HG02763 (cell line): Measurements from ENCODE around the gene TTC39C.

Source experiments
- ATAC-seq: cut with Tn5 transposase; IDR thresholded peaks from one replicate; pipeline ENCODE4 v1.9.1; 2021; ENCODE audit warnings: mild to moderate bottlenecking, moderate library complexity; ENCODE audit not compliant: unreplicated experiment

The TTC39C gene

DNA sequence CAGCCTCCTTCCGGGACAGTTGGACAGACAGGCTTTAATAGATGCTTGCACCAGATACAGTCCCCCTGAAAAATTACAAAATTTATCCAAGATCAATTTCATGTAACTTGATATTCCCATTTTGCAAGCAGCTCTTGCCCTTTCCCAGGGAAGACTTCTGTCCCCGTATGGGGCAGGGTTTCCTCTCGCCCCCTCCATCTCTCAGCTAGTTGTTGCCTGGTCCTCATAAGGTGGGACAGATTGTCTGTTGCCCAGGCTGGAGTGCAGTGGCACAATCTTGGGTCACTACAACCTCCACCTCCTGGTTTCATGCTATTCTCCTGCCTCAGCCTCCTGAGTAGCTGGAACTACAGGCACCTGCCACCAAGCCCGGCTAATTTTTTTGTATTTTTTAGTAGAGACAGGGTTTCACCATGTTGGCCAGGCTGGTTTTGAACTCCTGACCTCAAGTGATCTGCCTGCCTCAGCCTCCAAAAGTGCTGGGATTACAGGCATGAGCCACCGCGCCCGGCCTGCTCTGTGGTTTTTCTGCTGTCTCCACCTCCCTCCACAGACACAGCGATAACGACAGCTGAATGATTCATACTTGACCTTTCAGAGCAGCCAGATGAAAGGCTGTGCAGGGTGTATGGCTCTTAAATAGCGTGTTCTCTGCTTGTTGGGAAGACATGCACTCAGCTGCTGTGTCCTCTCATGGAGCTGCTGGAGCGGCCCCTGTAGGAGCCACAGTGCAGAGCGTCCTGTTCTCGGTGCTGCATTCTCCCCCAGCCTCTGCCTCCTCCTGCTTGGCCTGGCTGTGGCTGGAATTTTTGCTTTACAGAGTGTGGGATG is 61.4 kb downstream of the TTC39C start:
- ATAC-seq, result peak; percentile 56

DNA sequence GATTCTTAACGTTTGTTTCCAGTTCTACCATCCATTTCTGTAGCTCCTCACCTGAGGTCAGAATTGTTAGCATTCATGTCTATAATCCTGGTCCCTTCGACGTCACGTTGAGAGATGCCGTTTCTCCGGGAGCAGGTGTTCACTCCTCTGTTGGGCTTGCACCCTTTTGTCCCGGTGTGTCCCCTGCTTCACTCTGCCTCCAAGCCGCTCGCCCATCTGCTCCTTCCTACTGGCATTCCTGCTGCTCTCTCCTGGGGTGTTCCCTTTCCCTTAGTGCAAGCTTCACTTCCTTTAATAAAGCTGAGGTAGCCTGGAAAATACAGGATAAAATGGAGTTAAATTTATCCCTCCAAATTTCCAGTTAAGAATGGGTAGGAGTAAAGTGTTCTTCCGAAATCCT is 62.4 kb downstream of the TTC39C start:
- no peak for ATAC-seq

DNA sequence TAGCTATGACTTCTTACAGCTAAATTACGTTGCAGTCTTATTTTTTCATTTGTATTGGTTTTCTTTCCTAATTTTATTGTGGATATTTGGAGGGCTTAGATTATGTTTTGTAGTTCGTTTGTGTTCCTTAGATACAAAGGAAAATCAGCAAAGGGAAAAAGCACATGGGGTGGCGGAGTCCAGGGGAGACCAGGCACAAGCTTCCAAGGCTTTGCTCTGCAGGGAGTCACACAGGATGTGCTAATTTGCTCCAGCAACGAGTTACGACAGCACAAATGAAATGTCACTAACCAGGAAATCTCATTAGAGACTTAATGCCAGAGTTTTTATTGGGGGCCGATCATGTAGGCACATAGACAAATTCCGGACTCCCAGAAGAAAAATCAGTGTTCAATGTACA is 63.8 kb downstream of the TTC39C start:
- ATAC-seq, result no peak

DNA sequence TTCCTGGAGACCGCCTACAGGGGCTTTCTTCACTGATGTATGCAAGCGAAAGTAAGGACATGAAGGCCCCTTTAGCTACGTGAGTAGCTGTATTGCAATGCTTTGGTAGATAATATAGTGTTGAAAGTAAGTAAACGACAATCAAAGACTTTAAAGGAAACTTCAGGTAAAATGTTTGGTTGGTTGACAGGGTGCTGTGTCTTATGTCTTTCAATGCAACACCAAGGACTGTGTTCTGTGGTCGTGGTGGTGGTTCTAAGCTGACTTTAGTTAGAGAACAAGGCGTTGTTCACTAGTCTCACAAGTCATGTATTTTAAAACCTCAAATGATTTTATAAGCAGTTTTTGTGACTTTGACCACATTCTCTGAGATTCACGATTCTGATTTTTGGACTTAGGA is 66.3 kb downstream of the TTC39C start:
- ATAC-seq, result no peak

DNA sequence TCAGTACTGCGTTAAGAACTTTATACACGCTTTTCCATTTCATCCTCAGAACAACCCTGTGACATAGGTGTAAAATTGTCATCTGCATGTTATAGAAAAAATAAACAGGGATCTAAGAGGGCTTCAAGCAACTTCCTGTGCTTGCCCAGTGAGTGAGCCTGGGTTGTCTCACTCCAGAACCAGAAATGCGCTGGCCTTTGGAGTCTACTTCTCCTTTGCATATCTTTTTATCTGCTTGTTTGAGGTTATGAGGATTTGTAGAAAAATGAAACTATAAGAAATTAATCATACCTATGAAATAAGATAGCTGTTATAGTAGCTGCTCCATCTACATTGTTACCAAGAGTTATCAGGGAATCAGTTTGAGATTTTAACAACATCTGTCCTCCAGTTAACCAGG is 69.0 kb downstream of the TTC39C start:
- ATAC-seq, result no peak

DNA sequence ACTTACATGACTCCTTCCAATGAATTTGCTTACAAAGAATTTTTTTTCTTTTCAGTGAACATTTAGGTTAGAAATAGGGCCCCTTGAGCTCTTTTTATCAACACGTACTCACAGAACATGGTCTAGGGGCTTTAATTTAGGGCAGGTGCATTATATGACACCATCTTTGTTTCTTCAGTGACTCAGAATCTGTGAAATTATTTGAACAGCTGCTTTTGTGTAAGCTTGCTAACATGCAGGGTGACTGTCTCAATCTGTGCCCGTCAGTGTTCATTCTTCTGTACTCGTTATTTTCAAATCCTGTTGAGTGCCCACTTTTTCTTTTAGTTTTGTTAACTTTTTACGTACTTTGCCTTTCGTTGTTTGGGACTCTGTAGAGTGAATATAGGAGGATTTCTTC is 71.5 kb downstream of the TTC39C start:
- no peak for ATAC-seq

DNA sequence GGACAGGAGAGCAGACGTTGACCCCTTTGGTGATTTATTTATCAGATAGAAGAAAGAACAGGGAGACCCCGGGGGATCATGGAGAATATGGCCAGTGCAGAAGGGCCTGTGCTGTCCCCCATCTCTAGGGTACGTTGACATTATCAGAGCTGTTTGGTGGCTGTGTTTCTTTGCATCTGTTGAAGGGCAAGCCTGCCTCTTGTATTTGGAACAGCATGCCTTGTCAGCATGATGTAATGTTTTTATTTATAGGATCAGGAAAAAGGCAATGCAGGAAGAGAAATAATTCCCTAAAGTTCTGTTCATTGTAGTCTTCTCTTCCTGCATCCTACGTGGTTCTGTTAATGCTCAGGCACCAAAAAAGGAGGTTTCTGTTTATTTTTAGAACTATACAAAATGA is 74.5 kb downstream of the TTC39C start:
- ATAC-seq, result no peak

DNA sequence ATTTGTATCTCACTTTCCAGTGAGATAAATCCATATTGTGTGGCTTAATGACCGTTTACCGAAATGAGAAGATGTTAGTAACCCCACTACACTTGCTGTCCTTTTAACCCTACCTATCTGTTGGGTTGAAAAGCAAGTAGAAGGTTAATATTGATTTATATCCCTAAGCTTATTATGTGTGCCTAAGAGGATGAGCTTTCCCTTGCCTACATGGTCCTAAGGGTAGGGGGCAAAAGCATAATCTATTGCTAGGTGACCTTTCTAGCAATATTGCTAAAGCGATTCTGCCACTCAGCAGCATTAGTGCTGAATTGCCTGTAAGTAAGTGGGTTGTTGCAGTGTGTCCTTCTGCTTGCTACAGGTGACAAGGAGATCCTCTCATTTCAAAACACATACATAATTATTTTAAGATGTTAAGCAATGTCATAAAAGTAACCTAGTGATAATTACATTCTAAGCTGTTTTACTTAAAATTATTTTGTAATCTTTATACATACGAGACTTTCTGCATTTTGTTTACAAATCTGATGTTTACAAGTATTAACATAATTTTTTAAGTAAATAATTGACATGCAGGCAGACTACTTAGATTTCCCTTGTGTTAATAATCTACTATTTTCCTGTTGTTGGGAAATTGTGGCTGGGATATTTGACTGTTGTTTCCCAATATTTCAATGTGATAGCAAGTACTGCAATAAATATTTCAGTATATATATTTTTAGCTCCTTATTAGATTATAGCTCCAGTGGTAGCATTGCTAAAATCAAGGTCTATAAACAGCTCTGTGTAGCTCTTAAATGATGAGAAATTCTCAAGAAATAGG is 75.2 kb downstream of the TTC39C start:
- ATAC-seq, result no peak

DNA sequence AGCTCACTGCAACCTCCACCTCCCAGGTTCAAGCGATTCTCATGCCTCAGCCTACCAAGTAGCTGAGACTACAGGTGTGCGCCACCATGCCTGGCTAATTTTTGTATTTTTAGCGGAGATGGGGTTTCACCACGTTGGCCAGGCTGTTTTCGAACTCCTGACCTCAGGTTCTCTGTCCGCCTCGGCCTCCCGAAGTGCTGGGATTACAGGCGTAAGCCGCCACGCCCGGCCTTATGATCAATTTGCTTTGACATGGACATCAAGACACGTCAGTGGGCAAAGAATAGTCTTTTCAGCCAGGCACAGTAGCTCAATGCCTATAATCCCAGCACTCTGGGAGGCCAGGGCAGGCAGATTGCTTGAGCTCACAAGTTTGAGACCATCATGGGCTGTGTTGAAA is 76.3 kb downstream of the TTC39C start:
- no peak for ATAC-seq

DNA sequence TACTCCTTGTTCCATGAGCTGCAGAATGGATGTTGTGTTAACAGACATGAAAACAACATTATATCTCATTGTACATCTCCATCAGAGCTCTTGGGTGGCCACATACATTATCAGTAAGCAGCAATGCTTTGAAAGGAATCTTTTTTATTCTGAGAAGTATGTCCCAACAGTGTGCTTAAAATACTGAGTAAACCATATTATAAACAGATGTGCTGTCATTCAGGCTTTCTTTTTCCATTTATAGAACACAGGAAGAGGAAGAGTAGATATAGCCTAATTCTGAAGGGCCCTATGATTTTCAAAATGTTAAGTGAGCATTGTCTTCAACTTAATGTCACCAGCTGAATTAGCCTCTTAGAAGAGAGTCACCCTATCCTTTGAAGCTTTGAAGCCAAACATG is 80.0 kb downstream of the TTC39C start:
- no peak for ATAC-seq

DNA sequence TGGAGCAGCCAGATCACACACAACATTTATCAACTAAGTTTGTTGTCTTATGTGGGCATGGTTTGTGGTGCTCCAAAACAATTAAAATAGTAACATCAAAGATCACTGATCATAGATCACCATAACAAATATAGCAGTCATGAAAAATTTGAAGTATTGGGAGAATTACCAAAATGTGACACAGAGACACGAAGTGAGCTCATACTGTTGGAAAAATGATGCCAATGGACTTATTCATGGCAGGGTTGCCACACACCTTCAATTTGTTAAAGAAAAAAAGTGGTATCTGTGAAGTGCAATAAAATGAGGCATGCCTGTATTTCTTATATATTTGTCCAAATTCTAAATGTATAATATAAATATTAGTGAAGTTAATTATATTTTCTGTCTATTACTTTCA is 81.4 kb downstream of the TTC39C start:
- no peak for ATAC-seq

DNA sequence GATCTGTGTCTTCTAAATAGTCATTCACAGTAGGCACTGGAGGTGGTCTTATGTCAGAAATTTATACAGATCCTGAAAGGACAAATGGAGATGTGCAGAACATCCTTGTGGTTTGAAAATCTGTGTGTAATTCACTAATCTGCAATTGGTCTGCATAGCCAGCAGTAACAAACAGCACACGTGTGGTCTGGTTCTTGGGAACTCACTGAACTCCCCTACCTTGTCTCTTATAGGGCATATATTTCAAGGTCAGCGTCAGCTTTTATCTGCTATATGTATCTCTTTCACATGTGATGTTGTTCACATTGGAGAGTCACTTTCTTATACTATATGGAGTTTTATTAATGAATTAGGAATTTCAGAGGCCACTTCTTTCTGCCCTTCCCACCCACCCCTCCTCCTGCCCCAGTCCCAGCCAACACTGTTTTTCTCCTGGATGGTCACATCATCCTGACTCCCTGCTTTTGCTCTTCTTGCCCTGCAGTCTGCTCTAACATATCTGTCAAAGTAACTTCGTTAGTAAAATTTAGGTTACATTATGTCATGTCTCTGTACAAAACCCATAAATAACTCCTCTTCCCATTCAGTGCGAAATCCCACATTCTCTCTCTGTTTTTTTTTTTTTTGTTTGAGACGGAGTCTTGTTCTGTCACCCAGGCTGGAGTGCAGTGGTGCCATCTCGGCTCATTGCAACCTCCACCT is 88.9 kb downstream of the TTC39C start:
- ATAC-seq, result no peak

DNA sequence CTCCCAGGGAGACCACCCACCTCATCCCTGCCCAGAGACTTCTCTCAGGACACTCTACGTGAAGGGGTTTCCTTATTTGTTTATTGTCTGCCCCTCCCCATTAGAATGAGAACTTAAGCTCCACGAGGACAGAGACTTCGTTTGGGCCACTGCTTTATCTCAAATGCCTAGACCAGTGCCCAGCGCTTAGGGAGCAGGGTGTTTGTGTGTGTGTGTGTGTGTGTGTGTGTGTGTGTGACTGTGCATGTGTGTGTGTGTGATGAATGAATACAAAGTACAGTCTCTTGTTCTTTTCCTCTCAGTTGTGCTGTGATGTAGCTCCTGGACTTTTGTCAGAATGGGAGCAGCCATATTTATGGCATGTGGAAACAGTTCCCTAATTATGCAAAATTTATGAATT is 89.9 kb downstream of the TTC39C start:
- ATAC-seq, result no peak

DNA sequence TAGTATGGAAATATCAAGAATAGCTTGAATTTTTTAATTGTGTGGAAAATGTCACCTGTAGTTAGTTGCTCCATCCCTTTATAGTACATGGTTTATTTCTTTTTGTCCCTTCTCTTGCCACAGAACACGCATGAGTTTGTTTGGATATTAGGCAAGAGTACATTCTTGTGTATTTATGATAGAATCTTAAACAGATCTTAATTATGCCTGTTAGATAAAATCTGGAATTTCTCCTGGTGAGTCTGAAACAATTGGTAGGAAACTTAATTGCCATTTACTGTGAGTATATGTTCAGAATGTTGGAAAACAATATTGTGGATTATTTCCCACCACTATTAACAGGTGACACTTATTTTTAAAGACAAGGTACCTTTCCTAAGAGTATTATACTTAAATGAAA is 94.1 kb downstream of the TTC39C start:
- ATAC-seq, result no peak

DNA sequence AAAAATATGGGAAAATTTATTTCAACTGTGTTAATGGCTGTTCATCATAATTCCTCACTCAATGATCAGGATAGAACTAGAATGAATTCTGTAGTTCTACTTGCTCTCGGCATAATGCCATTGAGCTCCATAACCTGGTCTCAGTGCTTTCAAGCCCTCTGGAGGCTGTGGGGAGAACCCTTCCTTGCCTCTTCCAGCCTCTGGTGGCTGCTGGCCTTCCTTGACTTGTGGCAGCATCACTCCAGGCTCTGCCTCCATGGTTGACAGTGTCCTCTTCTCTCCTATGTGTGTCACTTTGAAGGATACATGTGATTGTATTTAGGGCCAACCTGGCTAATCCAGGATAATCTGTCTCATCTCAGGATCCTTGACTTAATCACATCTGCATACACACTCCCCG is 97.4 kb downstream of the TTC39C start:
- ATAC-seq, result no peak

DNA sequence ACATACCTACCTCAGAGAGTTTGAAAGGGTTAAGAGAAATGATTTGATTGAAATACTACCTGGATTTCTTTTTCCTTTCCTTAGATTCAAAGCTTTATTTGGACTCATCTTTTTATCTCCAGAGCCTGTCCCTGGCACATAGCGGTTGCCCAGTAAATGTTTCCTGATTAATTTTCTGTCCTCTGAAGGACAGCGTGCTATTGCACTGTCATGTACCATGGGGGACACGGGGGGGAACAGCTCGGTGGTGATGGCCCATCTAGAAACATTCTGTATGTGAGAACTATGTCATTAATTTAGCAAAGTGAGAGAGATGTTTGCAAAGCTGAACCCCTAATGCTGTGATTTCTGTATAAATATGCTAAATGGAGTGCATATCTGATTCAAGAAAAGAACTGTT is 97.9 kb downstream of the TTC39C start:
- no peak for ATAC-seq

DNA sequence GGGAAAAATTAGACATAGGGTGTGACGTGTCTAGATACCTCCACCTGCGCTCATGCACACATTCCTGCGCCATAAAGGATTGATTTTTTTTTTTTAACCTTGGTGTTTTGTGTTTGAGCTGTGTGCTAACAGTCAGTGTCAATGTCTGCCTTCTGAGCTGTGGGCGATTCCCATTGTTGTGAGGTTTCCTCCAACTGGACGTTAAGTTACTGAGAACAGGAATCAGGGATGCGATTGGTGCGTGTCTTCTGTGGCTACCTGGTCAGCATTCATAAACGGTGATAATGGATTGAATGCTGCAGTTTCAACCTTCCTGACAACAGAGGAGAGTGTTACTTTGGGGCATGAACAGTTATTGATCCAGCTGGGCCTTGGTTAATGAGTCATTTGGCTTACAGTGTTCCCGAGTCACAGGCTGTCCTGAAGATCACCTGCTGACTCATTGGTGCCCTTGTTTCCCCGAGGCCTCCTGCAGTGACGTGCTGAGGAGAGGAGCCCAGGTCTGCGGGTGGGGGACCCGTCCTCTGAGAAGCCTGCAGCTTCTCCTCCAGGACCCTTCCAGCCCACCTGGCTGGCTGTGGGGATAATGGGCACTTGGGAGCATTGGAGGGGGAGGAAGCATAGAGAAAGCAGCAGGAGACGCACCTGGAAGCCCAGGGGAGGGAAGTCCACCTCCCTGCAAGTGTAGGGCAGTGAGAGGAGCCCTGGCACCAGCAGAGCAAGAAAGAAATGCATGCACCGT is 98.5 kb downstream of the TTC39C start:
- no peak for ATAC-seq

DNA sequence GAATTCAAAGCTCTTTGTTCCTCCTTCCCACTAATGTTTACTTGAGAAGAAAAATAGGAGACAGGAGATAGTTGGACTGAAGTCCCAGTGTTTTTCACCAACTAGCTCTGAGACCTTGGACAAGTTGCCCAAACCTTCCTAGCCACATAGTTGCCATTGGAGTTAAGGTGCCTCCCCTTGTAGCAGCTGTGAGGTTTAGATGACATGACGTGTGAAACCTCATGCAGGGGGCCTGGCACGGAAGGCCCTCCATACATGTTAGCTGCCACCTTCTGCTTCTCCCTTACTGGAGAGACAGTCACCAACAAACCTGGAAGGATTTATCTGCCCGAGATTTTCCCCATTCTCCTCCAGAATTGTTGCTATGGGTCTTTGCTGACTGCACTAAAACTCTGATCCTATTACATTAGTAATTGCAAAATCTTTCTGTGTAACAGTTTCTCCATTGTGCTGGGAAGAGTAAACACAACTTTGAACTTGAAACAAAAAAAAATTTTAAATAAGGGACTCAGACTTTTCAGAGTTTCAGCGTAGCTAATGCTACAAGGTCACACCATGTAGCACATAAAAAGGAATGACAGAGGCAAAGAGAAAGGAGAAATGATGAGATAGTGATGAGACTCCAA is 100.5 kb downstream of the TTC39C start:
- ATAC-seq, result no peak

DNA sequence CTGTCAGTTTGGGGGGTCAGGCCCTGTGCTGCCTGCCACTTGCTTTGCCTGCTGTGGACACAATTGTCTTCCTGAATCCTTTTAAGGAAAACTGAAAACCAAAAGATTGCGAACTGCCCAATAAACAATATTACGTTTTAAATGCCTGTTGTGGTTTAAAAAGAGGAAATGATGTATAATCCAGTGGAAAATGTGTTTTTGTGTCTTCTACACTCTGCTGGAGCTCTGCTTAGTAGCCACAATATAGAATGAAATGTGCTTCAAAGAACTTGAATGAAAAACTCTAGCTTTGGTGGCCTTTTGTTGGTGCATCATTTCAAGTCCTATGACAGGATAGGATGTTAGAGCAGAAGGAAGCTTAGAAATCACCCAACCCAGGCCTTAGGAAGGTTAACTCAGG is 101.1 kb downstream of the TTC39C start:
- ATAC-seq, result no peak

DNA sequence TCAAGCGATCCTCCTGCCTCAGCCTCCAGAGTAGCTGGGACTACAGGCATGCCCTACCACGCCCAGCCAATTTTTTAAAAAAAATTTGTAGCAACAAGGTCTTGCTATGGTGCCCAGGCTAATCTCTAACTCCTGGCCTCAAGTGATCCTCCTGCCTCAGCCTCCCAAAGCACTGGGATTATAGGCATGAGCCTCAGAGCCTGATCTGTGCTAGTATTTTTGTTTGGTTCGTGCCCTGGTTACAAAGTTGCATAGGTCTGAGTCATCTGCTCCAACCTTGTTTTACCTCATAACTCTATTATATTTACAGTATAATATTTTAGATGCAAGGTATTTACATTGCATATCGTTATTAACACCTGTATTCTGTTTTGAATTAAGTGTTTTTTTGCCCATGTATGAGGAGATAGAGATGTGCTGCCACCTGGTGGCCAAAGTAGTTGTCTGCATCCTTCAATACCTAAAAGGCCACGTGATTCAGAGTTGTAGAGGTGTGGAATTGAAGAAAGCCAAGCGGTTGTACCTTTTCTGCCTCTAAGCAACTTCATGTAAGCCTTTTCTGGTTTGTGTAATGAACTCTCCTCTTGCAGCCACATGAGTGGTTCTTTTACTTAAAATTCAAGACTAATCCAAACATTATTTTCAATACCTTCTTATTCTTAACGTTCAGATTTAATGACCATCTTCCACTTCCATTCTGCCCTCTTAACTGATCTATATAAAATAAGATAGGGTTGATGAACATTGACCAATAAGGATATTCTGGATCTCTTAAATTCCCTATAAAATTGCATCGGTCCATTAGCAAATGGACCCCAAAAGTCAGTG is 104.4 kb downstream of the TTC39C start:
- ATAC-seq, result peak; percentile 69
